ENCODE measurements around the gene HLA-G.
"Not testable (repeated sequence)": the region's sequence is repeated elsewhere in the genome, so short reads cannot be mapped to it uniquely, and the experiment has no call there.

HLA-G gene

GRCh38 chr6:29875734-29876133 is 48.1 kb downstream of the HLA-G start:
- not testable (repeated sequence) for DNase-seq
